ENCODE data around the gene IQGAP2.

Gene IQGAP2

DNA sequence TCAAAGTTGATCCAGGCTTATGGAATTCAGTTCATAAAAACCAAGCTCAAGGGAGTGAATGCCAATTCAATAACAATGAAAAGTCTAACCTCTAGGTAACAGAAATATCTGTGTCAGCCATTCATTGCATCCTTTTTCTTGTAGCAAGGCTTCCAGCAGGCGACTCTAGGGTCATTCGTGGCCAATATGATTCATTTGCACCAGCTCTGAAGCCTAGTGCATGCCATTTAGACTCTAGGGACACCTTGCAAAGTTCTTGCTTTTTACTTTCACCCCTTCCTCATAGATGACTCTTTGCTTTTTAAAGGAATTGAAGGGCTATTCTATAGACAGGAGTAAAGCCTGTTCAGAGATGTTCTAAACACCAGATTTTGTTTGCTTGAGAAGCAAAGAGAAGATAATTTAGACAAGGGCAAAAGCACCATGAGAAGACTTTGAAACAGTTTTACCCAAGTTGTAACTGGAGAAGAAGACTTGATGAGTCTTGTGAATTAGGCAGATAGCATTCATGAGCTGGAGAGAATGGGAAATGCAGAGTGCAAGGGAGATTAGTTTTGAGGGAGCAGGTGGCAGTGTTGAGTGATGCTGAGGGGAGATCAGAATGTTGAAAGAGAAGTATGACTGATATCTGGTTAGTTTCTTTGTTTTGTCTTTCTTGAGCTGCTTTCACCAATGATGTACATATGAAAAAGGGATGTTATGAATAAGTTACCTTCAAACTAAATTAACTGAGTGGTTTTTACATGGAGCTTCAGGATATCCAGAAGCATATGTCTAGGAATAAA is 125.7 kb downstream of the IQGAP2 start:
- H3K36me3 ChIP-seq (ENCODE audit: control insufficient read depth, insufficient read depth, low read length) = no peaks in the 10 kb centered on the region; the same call in 1 of the 2 replicates
- no peaks in the 10 kb centered on the region for H3K27me3 ChIP-seq (replicated peaks; ENCODE audit: control insufficient read depth, insufficient read depth, low read length)
- no peak overlapping the region for H3K4me3 ChIP-seq (replicated peaks; ENCODE audit: low read depth, low read length)
- DNase-seq (ENCODE audit: extremely low read depth, insufficient read length) = no peak
- TF ChIP-seq, protein P1, sequence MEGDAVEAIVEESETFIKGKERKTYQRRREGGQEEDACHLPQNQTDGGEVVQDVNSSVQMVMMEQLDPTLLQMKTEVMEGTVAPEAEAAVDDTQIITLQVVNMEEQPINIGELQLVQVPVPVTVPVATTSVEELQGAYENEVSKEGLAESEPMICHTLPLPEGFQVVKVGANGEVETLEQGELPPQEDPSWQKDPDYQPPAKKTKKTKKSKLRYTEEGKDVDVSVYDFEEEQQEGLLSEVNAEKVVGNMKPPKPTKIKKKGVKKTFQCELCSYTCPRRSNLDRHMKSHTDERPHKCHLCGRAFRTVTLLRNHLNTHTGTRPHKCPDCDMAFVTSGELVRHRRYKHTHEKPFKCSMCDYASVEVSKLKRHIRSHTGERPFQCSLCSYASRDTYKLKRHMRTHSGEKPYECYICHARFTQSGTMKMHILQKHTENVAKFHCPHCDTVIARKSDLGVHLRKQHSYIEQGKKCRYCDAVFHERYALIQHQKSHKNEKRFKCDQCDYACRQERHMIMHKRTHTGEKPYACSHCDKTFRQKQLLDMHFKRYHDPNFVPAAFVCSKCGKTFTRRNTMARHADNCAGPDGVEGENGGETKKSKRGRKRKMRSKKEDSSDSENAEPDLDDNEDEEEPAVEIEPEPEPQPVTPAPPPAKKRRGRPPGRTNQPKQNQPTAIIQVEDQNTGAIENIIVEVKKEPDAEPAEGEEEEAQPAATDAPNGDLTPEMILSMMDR (IDR thresholded peaks at IDR 0.05; ENCODE audit: insufficient read depth, low read length, poor library complexity, severe bottlenecking) = no peak

DNA sequence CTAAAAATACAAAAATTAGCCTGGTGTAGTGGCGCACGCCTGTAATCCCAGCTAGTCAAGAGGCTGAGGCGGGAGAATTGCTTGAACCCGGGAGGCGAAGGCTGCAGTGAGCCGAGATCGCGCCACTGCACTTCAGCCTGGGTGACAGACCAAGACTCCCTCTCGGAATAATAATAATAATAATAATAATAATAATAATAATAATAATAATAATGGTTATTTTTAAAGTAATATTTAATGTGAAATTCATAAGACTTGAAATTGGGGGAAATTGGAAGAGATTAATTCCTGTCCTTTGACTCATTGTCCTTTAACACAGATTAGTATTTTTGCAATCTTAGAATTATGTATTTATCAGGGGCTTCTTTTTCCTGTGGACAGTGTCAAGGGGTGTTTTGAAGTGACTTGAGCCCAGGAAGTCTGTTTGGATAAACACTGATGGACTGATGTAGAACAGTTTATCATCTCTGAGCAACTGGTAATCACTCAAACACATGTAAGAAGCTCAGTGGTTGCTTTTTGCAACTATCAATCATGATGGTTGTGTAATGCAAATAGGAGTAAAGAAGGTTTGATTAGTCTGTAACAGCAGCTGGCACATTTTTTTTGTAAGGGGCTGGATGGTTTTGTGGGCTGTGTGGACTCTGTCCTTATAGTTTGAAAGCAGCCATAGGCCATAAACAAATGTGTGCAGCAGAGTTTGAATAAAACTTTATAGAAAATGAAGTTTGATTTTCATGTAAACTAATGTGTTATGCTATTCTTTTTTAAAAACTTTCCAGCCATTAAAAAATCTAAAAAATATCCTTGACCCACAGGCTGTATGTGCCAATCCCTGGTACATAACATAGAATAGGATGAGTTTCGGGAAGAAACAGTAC is 126.6 kb downstream of the IQGAP2 start:
- no peak for DNase-seq (ENCODE audit: extremely low read depth, insufficient read length)
- no peaks in the 10 kb centered on the region for H3K27me3 ChIP-seq (replicated peaks; ENCODE audit: control insufficient read depth, insufficient read depth, low read length)
- TF ChIP-seq, protein P1 (IDR thresholded peaks at IDR 0.05; ENCODE audit: insufficient read depth, low read length, poor library complexity, severe bottlenecking) = no peak
- H3K4me3 ChIP-seq (replicated peaks; ENCODE audit: low read depth, low read length) = no peak overlapping the region
- no peaks in the 10 kb centered on the region; the same call in 1 of the 2 replicates for H3K36me3 ChIP-seq (ENCODE audit: control insufficient read depth, insufficient read depth, low read length)

DNA sequence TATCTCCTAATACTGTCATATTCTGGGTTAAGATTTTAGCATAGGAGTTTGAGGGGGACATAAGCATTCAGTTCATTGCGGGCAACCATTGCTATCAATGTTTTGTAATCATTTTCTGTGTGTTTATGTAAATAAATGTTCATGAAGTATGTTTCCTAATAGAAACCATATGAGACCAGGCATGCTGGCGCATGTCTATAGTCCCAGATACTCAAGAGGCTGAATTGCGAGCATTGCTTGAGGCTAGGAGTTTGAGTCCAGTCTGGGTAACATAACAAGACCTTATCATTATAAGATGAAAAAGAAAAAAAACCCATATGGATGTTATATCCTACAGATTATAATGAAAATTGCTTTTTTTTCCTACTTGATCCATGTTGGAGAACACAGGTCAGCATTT is 129.0 kb downstream of the IQGAP2 start:
- Histone ChIP-seq H3K36me3 (ENCODE audit: control insufficient read depth, insufficient read depth, low read length) (no peaks in the 10 kb centered on the region; the same call in 1 of the 2 replicates), H3K27me3 (replicated peaks; ENCODE audit: control insufficient read depth, insufficient read depth, low read length) (no peaks in the 10 kb centered on the region), H3K4me3 (replicated peaks; ENCODE audit: low read depth, low read length) (no peak overlapping the region)
- TF ChIP-seq, protein P1 (IDR thresholded peaks at IDR 0.05; ENCODE audit: insufficient read depth, low read length, poor library complexity, severe bottlenecking) = no peak
- no peak for DNase-seq (ENCODE audit: extremely low read depth, insufficient read length)

DNA sequence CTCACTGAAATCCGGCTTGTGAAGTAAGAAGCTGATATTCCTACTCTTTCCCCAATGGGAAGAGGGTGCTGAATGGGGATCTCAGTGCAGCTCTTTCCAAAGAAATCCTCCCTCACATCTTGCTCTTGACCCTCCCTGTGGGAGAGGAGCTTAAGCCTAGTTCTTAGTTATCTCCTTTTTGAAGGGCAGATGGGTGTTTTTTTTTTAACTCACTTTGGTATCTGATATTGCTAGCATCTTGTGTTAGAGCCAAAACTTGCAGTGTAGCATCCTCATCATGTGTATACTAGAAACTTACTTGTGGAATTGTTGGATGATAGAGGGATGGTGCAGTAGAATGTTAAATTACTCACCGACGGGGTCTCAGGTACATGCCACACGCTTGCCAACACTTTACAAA is 129.9 kb downstream of the IQGAP2 start:
- no peaks in the 10 kb centered on the region for H3K27me3 ChIP-seq (replicated peaks; ENCODE audit: control insufficient read depth, insufficient read depth, low read length)
- TF ChIP-seq, protein P1 (IDR thresholded peaks at IDR 0.05; ENCODE audit: insufficient read depth, low read length, poor library complexity, severe bottlenecking) = no peak
- H3K36me3 ChIP-seq (ENCODE audit: control insufficient read depth, insufficient read depth, low read length) = no peaks in the 10 kb centered on the region; the same call in 1 of the 2 replicates
- no peak for DNase-seq (ENCODE audit: extremely low read depth, insufficient read length)
- H3K4me3 ChIP-seq (replicated peaks; ENCODE audit: low read depth, low read length) = no peak overlapping the region

DNA sequence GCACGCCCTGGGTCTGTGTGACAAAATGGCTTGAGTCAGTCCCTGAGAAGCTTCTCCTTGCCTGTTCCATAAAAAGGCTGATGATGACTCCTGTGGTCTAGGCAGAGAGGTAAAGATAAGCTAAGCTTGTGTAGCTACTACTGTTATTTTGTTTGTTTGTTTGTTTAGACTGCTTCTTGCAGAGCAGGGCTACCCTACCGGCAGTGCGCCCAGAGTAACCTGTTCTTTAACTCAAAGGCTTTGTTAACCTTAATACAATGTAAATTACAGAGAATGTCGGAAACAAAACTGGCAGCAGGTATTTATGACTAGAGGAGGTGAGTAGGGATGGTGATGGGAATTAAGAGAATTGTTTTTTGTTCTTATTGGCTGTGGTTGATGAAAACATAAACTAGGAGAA is 132.5 kb downstream of the IQGAP2 start:
- Histone ChIP-seq H3K27me3 (replicated peaks; ENCODE audit: control insufficient read depth, insufficient read depth, low read length) (no peaks in the 10 kb centered on the region), H3K36me3 (ENCODE audit: control insufficient read depth, insufficient read depth, low read length) (no peaks in the 10 kb centered on the region; the same call in 1 of the 2 replicates), H3K4me3 (replicated peaks; ENCODE audit: low read depth, low read length) (no peak overlapping the region)
- TF ChIP-seq, protein P1 (IDR thresholded peaks at IDR 0.05; ENCODE audit: insufficient read depth, low read length, poor library complexity, severe bottlenecking) = no peak
- DNase-seq (ENCODE audit: extremely low read depth, insufficient read length) = no peak

Measured in GM06990 (cell line).